DND-41 (cell line): ENCODE data around the gene LTBP1.
"Not testable (repeated sequence)": the region's sequence is repeated elsewhere in the genome, so short reads cannot be mapped to it uniquely, and the experiment has no call there.

ENCODE experiments used
- EZH2 ChIP-seq: IDR thresholded peaks from 3 replicates; pipeline ENCODE4 v1.6.1; 2012; ENCODE audit warnings: borderline replicate concordance, low read depth, mild to moderate bottlenecking, moderate library complexity, low read length, inconsistent platforms; ENCODE audit not compliant: severe bottlenecking
- TF ChIP-seq, protein P1 (sequence below): IDR thresholded peaks from 2 replicates; pipeline ENCODE4 v1.5.1; 2012; ENCODE audit warnings: borderline replicate concordance, low read length, moderate library complexity, mild to moderate bottlenecking; ENCODE audit not compliant: poor library complexity, severe bottlenecking; ENCODE audit errors: extremely low read depth

DNA sequence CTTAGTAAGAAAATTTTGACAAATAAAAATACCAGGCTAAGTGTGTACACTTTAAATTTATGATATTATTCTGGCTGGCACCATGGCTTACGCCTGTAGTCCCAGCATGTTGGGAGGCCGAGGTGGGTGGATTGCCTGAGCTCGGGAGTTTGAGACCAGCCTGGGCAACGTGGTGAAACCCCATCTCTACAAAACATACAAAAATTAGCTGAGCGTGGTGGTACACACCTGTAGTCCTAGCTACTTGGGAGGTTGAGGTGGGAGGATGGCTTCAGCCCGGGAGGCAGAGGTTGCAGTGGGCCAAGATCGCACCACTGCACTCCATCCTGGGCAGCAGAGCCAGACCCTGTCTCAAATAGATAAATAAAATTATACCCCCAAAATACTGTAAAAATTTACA, 421.8 kb downstream of the LTBP1 start:
- TF ChIP-seq, protein P1, sequence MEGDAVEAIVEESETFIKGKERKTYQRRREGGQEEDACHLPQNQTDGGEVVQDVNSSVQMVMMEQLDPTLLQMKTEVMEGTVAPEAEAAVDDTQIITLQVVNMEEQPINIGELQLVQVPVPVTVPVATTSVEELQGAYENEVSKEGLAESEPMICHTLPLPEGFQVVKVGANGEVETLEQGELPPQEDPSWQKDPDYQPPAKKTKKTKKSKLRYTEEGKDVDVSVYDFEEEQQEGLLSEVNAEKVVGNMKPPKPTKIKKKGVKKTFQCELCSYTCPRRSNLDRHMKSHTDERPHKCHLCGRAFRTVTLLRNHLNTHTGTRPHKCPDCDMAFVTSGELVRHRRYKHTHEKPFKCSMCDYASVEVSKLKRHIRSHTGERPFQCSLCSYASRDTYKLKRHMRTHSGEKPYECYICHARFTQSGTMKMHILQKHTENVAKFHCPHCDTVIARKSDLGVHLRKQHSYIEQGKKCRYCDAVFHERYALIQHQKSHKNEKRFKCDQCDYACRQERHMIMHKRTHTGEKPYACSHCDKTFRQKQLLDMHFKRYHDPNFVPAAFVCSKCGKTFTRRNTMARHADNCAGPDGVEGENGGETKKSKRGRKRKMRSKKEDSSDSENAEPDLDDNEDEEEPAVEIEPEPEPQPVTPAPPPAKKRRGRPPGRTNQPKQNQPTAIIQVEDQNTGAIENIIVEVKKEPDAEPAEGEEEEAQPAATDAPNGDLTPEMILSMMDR, result not testable (repeated sequence)
- not testable (repeated sequence) for TF ChIP-seq EZH2
